Stimulated activated CD4-positive, alpha-beta T cell treated with anti-CD3 and anti-CD28 coated beads, Interleukin-4, amount 100 ng/mL, for 1 hour (primary cell): ENCODE measurements around the gene COX17.

Experiments
- DNase-seq: peaks from one replicate; pipeline ENCODE4 v3.0.0-alpha.2; 2020

The COX17 gene

GRCh38 chr3:119672776-119673175, 4.4 kb downstream of the COX17 start:
- DNase-seq: no peak

- no peak for DNase-seq
These were observed 7.2 kb downstream of the COX17 start for GRCh38 chr3:119669906-119670570.

GRCh38 chr3:119665954-119666559, 11.1 kb downstream of the COX17 start:
- no peak for DNase-seq

- no peak for DNase-seq
These were observed 12.3 kb downstream of the COX17 start for GRCh38 chr3:119664850-119665379.

GRCh38 chr3:119664370-119664769, 12.8 kb downstream of the COX17 start:
- no peak for DNase-seq

- DNase-seq: no peak
These were observed 13.3 kb downstream of the COX17 start for GRCh38 chr3:119663885-119664284.

- no peak for DNase-seq
These were observed 14.4 kb downstream of the COX17 start for GRCh38 chr3:119662604-119663373.

GRCh38 chr3:119660474-119661440, 16.4 kb downstream of the COX17 start, which contains the start of gene POPDC2:
POPDC2 (minus strand) TSS chr3:119660589; CDS start chr3:119660423, 166 bp downstream.
- no peak for DNase-seq

GRCh38 chr3:119659606-119660291, 17.5 kb downstream of the COX17 start:
- no peak for DNase-seq

- no peak for DNase-seq
These were observed 18.2 kb downstream of the COX17 start for GRCh38 chr3:119658994-119659393.

- DNase-seq: no peak
These were observed 19.1 kb downstream of the COX17 start for GRCh38 chr3:119657887-119658702.

- no peak for DNase-seq
These were observed 23.3 kb downstream of the COX17 start for GRCh38 chr3:119653876-119654275.

- DNase-seq: no peak
These were observed 24.7 kb downstream of the COX17 start for GRCh38 chr3:119652306-119653033.

GRCh38 chr3:119649761-119650160, 27.4 kb downstream of the COX17 start:
- no peak for DNase-seq

- DNase-seq: no peak
These were observed 29.2 kb downstream of the COX17 start for GRCh38 chr3:119647843-119648575.

- no peak for DNase-seq
These were observed 30.0 kb downstream of the COX17 start for GRCh38 chr3:119647171-119647570.

GRCh38 chr3:119645813-119646212, 31.4 kb downstream of the COX17 start:
- no peak for DNase-seq

GRCh38 chr3:119644481-119644880, 32.7 kb downstream of the COX17 start:
- DNase-seq: no peak

- no peak for DNase-seq
These were observed 33.7 kb downstream of the COX17 start for GRCh38 chr3:119643528-119643927.
